ENCODE data around the gene AVL9. TPM values are rescaled to one million over a fixed set of nuclear protein-coding genes. Genes with fewer than 3 reads are reported as not detected.

The AVL9 gene
- total RNA-seq, 3 donors from 2014 or later, result 27.7 to 54.4 (median 42.3) TPM

DNA sequence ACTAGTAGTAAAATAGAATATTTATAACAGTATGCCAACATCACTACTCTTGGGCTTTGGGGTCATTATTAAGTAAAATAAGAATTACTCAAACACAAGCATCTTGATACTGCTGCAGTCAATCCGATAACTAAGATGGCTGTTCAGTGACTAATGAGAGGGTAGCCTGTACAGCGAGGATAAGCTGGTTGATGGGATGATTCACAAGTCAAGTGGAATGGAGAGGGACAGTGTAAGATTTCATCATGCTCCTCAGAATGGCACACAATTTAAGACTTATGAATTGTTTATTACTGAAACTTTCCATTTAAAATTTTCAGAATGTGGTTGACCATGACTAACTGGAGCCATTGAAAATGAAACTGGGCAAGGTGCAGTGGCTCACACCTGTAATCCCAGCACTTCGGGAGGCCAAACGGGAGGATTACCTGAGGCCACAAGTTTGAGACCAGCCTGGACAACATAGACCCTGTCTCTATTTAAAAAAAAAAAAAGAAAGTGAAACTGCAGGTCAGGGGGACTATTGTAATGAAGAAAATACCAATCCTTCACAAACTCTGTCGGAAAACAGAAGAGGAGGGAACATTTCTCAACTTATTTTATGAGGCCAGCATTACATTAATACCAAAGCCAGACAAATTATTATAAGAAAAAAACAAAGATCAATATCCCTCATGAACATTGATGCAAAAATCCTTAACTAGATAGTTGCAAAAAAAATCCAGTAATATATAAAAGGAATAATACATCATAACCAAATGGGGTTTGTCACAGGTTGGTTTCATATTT is 11.2 kb downstream of the AVL9 start:
- no peaks in the 10 kb centered on the region for H3K4me1 ChIP-seq
- intact Hi-C loops (cut with DNase I; ENCODE audit: low total_unique reads), result no loop called here
- no peaks in the 10 kb centered on the region for H3K36me3 ChIP-seq
- no peaks in the 10 kb centered on the region for H3K27me3 ChIP-seq
- H3K4me3 ChIP-seq, result no peak overlapping the region
- no peak overlapping the region for H3K27ac ChIP-seq
- TF ChIP-seq POLR2A (IDR thresholded peaks at IDR 0.05) (no peak), POLR2AphosphoS5 (IDR thresholded peaks at IDR 0.05) (no peak)
- TF ChIP-seq, protein P1, sequence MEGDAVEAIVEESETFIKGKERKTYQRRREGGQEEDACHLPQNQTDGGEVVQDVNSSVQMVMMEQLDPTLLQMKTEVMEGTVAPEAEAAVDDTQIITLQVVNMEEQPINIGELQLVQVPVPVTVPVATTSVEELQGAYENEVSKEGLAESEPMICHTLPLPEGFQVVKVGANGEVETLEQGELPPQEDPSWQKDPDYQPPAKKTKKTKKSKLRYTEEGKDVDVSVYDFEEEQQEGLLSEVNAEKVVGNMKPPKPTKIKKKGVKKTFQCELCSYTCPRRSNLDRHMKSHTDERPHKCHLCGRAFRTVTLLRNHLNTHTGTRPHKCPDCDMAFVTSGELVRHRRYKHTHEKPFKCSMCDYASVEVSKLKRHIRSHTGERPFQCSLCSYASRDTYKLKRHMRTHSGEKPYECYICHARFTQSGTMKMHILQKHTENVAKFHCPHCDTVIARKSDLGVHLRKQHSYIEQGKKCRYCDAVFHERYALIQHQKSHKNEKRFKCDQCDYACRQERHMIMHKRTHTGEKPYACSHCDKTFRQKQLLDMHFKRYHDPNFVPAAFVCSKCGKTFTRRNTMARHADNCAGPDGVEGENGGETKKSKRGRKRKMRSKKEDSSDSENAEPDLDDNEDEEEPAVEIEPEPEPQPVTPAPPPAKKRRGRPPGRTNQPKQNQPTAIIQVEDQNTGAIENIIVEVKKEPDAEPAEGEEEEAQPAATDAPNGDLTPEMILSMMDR (IDR thresholded peaks at IDR 0.05), result no peak
- no peak for DNase-seq (ENCODE audit: low spot score in 2 of 2)
- no peaks in the 10 kb centered on the region for H3K9me3 ChIP-seq

DNA sequence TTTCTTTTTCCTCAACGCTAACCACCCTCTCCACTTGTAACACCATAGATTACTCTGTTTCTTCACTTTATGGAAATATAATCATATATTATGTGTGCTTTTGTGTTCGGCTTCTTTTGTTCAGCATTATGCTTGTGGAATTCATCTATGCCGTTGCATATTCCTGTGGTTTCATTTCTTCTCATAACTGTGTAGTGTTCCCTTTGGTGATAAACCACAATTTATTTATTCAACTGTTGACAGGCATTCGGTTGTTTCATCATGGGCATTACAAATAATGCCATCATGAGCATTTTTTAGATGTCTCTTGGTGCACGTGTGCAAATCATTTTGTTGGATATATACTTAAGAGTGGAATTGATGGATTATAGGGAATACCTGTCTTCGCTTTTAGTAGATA is 12.1 kb downstream of the AVL9 start:
- no peaks in the 10 kb centered on the region for H3K9me3 ChIP-seq
- no peaks in the 10 kb centered on the region for H3K27me3 ChIP-seq
- no peak overlapping the region for H3K4me3 ChIP-seq
- no peaks in the 10 kb centered on the region for H3K4me1 ChIP-seq
- no peak overlapping the region for H3K27ac ChIP-seq
- no peak for TF ChIP-seq POLR2AphosphoS5 (IDR thresholded peaks at IDR 0.05)
- TF ChIP-seq, protein P1 (IDR thresholded peaks at IDR 0.05), result no peak
- TF ChIP-seq POLR2A (IDR thresholded peaks at IDR 0.05), result no peak
- intact Hi-C loops (cut with DNase I; ENCODE audit: low total_unique reads), result no loop called here
- H3K36me3 ChIP-seq, result no peaks in the 10 kb centered on the region
- no peak for DNase-seq (ENCODE audit: low spot score in 2 of 2)

GRCh38 chr7:32511791-32512190 is 16.5 kb downstream of the AVL9 start:
- no peak for DNase-seq (ENCODE audit: low spot score in 2 of 2)
- Histone ChIP-seq H3K4me3 (no peak overlapping the region), H3K9me3 (no peaks in the 10 kb centered on the region), H3K27me3 (no peaks in the 10 kb centered on the region), H3K27ac (no peak overlapping the region), H3K36me3 (no peaks in the 10 kb centered on the region), H3K4me1 (no peaks in the 10 kb centered on the region)
- intact Hi-C loops (cut with DNase I; ENCODE audit: low total_unique reads), result no loop called here
- TF ChIP-seq, protein P1 (IDR thresholded peaks at IDR 0.05), result no peak
- TF ChIP-seq POLR2A (IDR thresholded peaks at IDR 0.05), result no peak
- no peak for TF ChIP-seq POLR2AphosphoS5 (IDR thresholded peaks at IDR 0.05)

GRCh38 chr7:32513210-32513609 is 17.9 kb downstream of the AVL9 start:
- H3K4me3 ChIP-seq, result no peak overlapping the region
- TF ChIP-seq, protein P1 (IDR thresholded peaks at IDR 0.05), result no peak
- no peak for TF ChIP-seq POLR2A (IDR thresholded peaks at IDR 0.05)
- no peaks in the 10 kb centered on the region for H3K4me1 ChIP-seq
- no peaks in the 10 kb centered on the region for H3K9me3 ChIP-seq
- H3K27me3 ChIP-seq, result no peaks in the 10 kb centered on the region
- intact Hi-C loops (cut with DNase I; ENCODE audit: low total_unique reads), result no loop called here
- no peak for DNase-seq (ENCODE audit: low spot score in 2 of 2)
- H3K36me3 ChIP-seq, result no peaks in the 10 kb centered on the region
- H3K27ac ChIP-seq, result no peak overlapping the region

- Histone ChIP-seq H3K4me3 (no peak overlapping the region), H3K27me3 (no peaks in the 10 kb centered on the region), H3K4me1 (no peaks in the 10 kb centered on the region), H3K27ac (no peak overlapping the region), H3K36me3 (no peaks in the 10 kb centered on the region), H3K9me3 (no peaks in the 10 kb centered on the region)
- TF ChIP-seq POLR2A (IDR thresholded peaks at IDR 0.05) (no peak), POLR2AphosphoS5 (IDR thresholded peaks at IDR 0.05) (no peak)
- TF ChIP-seq, protein P1 (IDR thresholded peaks at IDR 0.05), result no peak
- intact Hi-C loops (cut with DNase I; ENCODE audit: low total_unique reads), result no loop called here
- no peak for DNase-seq (ENCODE audit: low spot score in 2 of 2)
Measured at GRCh38 chr7:32515890-32516550, 20.7 kb downstream of the AVL9 start.

All from breast epithelium (tissue), 4 donors.